GM18870 (cell line): Measurements from ENCODE around the gene CHST5.
"Not testable (repeated sequence)": the region's sequence is repeated elsewhere in the genome, so short reads cannot be mapped to it uniquely, and the experiment has no call there.

Experiments
- ATAC-seq: cut with Tn5 transposase; IDR thresholded peaks from one replicate; pipeline ENCODE4 v1.9.1; 2021; ENCODE audit warnings: moderate library complexity; ENCODE audit not compliant: unreplicated experiment

The CHST5 gene

GRCh38 chr16:75552951-75553350 lies 17.0 kb upstream of the CHST5 start:
- no peak for ATAC-seq

- ATAC-seq, result peak; percentile 81
Measured at GRCh38 chr16:75550211-75550662, 14.3 kb upstream of the CHST5 start.

- not testable (repeated sequence) for ATAC-seq
Measured at GRCh38 chr16:75548456-75548855, 12.5 kb upstream of the CHST5 start.

- ATAC-seq, result no peak
Measured at GRCh38 chr16:75546293-75546692, 10.4 kb upstream of the CHST5 start.

- not testable (repeated sequence) for ATAC-seq
Measured at GRCh38 chr16:75545879-75546278, 10.0 kb upstream of the CHST5 start.

- ATAC-seq, result not testable (repeated sequence)
Measured at GRCh38 chr16:75542462-75542861, 6.6 kb upstream of the CHST5 start.

GRCh38 chr16:75541236-75541635 lies 5.3 kb upstream of the CHST5 start:
- no peak for ATAC-seq

GRCh38 chr16:75538882-75539565 lies 3.1 kb upstream of the CHST5 start:
- ATAC-seq, result not testable (repeated sequence)

- ATAC-seq, result no peak
Measured at GRCh38 chr16:75537776-75538175, 1.9 kb upstream of the CHST5 start.

GRCh38 chr16:75535211-75535843 lies 581 bp downstream of the CHST5 start:
- ATAC-seq, result no peak

- ATAC-seq, result no peak
Measured at GRCh38 chr16:75534560-75535205, 1.2 kb downstream of the CHST5 start.

GRCh38 chr16:75532791-75533190 lies 3.1 kb downstream of the CHST5 start:
- ATAC-seq, result no peak

GRCh38 chr16:75532142-75532765 lies 3.7 kb downstream of the CHST5 start:
- no peak for ATAC-seq

- no peak for ATAC-seq
Measured at GRCh38 chr16:75529959-75530358, 5.9 kb downstream of the CHST5 start.

GRCh38 chr16:75529056-75529905 lies 6.6 kb downstream of the CHST5 start:
- ATAC-seq, result no peak

- ATAC-seq, result no peak
Measured at GRCh38 chr16:75527825-75528299, 8.0 kb downstream of the CHST5 start.

- no peak for ATAC-seq
Measured at GRCh38 chr16:75526032-75526790, 9.7 kb downstream of the CHST5 start.

- ATAC-seq, result no peak
Measured at GRCh38 chr16:75519175-75519574, 16.7 kb downstream of the CHST5 start.

- ATAC-seq, result not testable (repeated sequence)
Measured at GRCh38 chr16:75516189-75516966, 19.5 kb downstream of the CHST5 start.
